Muscle layer of duodenum (tissue), 2 donors: ENCODE results near the gene HCLS1.
"Not testable (repeated sequence)": the region's sequence is repeated elsewhere in the genome, so short reads cannot be mapped to it uniquely, and the experiment has no call there.

Source experiments
- H3K27ac ChIP-seq: one replicate; pipeline ENCODE4 v1.7.0; 2013; ENCODE audit warnings: mild to moderate bottlenecking, low read length
- H3K27me3 ChIP-seq: one replicate; pipeline ENCODE4 v1.7.0; 2013; ENCODE audit warnings: low read depth, mild to moderate bottlenecking, control low read depth, low read length
- H3K36me3 ChIP-seq, 2 donors: one replicate each; pipeline ENCODE4 v1.7.0; 2013; ENCODE audit warnings: low read length in 2 of 2, control low read depth in 1 of 2, mild to moderate bottlenecking in 1 of 2; ENCODE audit not compliant: insufficient read depth in 2 of 2, control insufficient read depth in 1 of 2
- H3K4me1 ChIP-seq, 2 donors: one replicate each; pipeline ENCODE4 v1.7.0; 2013; ENCODE audit warnings: low read length in 2 of 2, mild to moderate bottlenecking in 2 of 2, control low read depth in 1 of 2, moderate library complexity in 1 of 2; ENCODE audit not compliant: insufficient read depth in 2 of 2, control insufficient read depth in 1 of 2
- H3K4me3 ChIP-seq, 2 donors: one replicate each; pipeline ENCODE4 v1.7.0; 2013; ENCODE audit warnings: low read length in 2 of 2, low read depth in 1 of 2, mild to moderate bottlenecking in 1 of 2
- H3K9me3 ChIP-seq, 2 donors: one replicate each; pipeline ENCODE4 v1.7.0; 2013; ENCODE audit warnings: low read length in 2 of 2, control low read depth in 1 of 2, mild to moderate bottlenecking in 1 of 2; ENCODE audit not compliant: control insufficient read depth in 1 of 2
- donor health status: healthy.

The HCLS1 gene

GRCh38 chr3:121594850-121595249 is 65.9 kb downstream of the HCLS1 start:
- Histone ChIP-seq H3K4me3 (no peak overlapping the region), H3K27ac (no peak overlapping the region), H3K9me3 (no peaks in the 10 kb centered on the region), H3K36me3 (no peaks in the 10 kb centered on the region), H3K27me3 (no peaks in the 10 kb centered on the region), H3K4me1 (no peaks in the 10 kb centered on the region)

GRCh38 chr3:121593806-121594205 is 66.9 kb downstream of the HCLS1 start:
- not testable (repeated sequence) for H3K36me3 ChIP-seq, H3K9me3 ChIP-seq, H3K4me3 ChIP-seq, H3K27me3 ChIP-seq, H3K4me1 ChIP-seq, H3K27ac ChIP-seq

- no peaks in the 10 kb centered on the region for H3K27me3 ChIP-seq
- no peaks in the 10 kb centered on the region for H3K4me1 ChIP-seq
- H3K9me3 ChIP-seq, result no peaks in the 10 kb centered on the region
- H3K4me3 ChIP-seq, result no peak within 1 kb of the TSS
- no peaks in the 10 kb centered on the region for H3K36me3 ChIP-seq
- H3K27ac ChIP-seq, result no peak within 1 kb of the TSS
These were observed 67.6 kb downstream of the HCLS1 start, which contains the start of gene FBXO40 for GRCh38 chr3:121592856-121593702. TSS of gene FBXO40 (plus strand) at chr3:121593379. CDS start at chr3:121620576, 27,197 bp downstream.

GRCh38 chr3:121584418-121584817 is 76.3 kb downstream of the HCLS1 start:
- Histone ChIP-seq H3K27me3 (no peaks in the 10 kb centered on the region), H3K36me3 (no peaks in the 10 kb centered on the region), H3K4me1 (no peaks in the 10 kb centered on the region), H3K27ac (no peak overlapping the region), H3K4me3 (no peak overlapping the region), H3K9me3 (no peaks in the 10 kb centered on the region)

- H3K9me3 ChIP-seq, result no peaks in the 10 kb centered on the region
- no peak overlapping the region for H3K27ac ChIP-seq
- no peak overlapping the region for H3K4me3 ChIP-seq
- H3K27me3 ChIP-seq, result no peaks in the 10 kb centered on the region
- H3K36me3 ChIP-seq, result no peaks in the 10 kb centered on the region
- no peaks in the 10 kb centered on the region for H3K4me1 ChIP-seq
These were observed 79.0 kb downstream of the HCLS1 start for GRCh38 chr3:121581691-121582090.
